ENCODE measurements around the gene DXO. TPM values are rescaled to one million over a fixed set of nuclear protein-coding genes. Genes with fewer than 3 reads are reported as not detected.
A peak's percentile ranks its signal among the peaks of the same experiment; 100 is the strongest.
"Not testable (repeated sequence)": the region's sequence is repeated elsewhere in the genome, so short reads cannot be mapped to it uniquely, and the experiment has no call there.

DXO gene
- total RNA-seq, 2 experiments from 2014 or later: 13.0 to 13.1 TPM

- intact Hi-C loops (cut with micrococcal nuclease): no loop called here
- POLR2A ChIA-PET: no interaction called here
These were observed 7.4 kb upstream of the DXO start for GRCh38 chr6:31979238-31979898.

GRCh38 chr6:31978831-31979230 is 6.9 kb upstream of the DXO start:
- Mint-ChIP-seq H3K27me3 (no peaks in the 10 kb centered on the region), H3K9me3 (no peaks in the 10 kb centered on the region), H3K27ac (peak overlapping the region; percentile 83), H3K36me3 (ENCODE audit: low read depth) (peaks cover 6% of the 10 kb centered on the region), H3K4me1 (ENCODE audit: low read depth) (peaks cover 18% of the 10 kb centered on the region), H3K4me3 (no peak overlapping the region)
- TF ChIP-seq CTCF (IDR thresholded peaks at IDR 0.05): no peak
- DNase-seq (no peak), ATAC-seq (no peak)
- intact Hi-C loops (cut with micrococcal nuclease): no loop called here
- POLR2A ChIA-PET: no interaction called here
- CTCF ChIA-PET: interaction anchor here (0.8 to 1.8 kb wide), 2 partner anchors 27 to 70 kb away, joined by 3 to 7 read pairs; no protein-coding TSS in a partner anchor

More at GRCh38 chr6:31979238-31979898, 7.4 kb upstream of the DXO start:
- no peaks in the 10 kb centered on the region for H3K9me3 Mint-ChIP-seq
- no peak overlapping the region for H3K4me3 Mint-ChIP-seq
- H3K36me3 Mint-ChIP-seq (ENCODE audit: low read depth): peaks cover 6% of the 10 kb centered on the region
- no peaks in the 10 kb centered on the region for H3K27me3 Mint-ChIP-seq
- TF ChIP-seq CTCF (IDR thresholded peaks at IDR 0.05): no peak
- CTCF ChIA-PET: interaction anchor here (0.8 to 1.8 kb wide), 2 partner anchors 27 to 69 kb away, joined by 3 to 7 read pairs; no protein-coding TSS in a partner anchor
- no peak for DNase-seq
- peak overlapping the region; percentile 83 for H3K27ac Mint-ChIP-seq
- peaks cover 15% of the 10 kb centered on the region for H3K4me1 Mint-ChIP-seq (ENCODE audit: low read depth)
- no peak for ATAC-seq

GRCh38 chr6:31977816-31978431 is 6.0 kb upstream of the DXO start:
- no peak for TF ChIP-seq CTCF (IDR thresholded peaks at IDR 0.05)
- H3K27me3 Mint-ChIP-seq: no peaks in the 10 kb centered on the region
- no peak for DNase-seq
- no peaks in the 10 kb centered on the region for H3K9me3 Mint-ChIP-seq
- ChIA-PET CTCF (interaction anchor here (1.8 kb wide), 1 partner anchor 26 kb away, joined by 7 read pairs; no protein-coding TSS in a partner anchor), POLR2A (interaction anchor here (0.8 kb wide), 1 partner anchor 19 kb away, joined by 3 read pairs; the partner anchor contains the start of genes NELFE and SKIC2)
- H3K36me3 Mint-ChIP-seq (ENCODE audit: low read depth): peaks cover 6% of the 10 kb centered on the region
- H3K4me3 Mint-ChIP-seq: no peak overlapping the region
- ATAC-seq: no peak
- intact Hi-C loops (cut with micrococcal nuclease): no loop called here
- H3K4me1 Mint-ChIP-seq (ENCODE audit: low read depth): peaks cover 27% of the 10 kb centered on the region
- no peak overlapping the region for H3K27ac Mint-ChIP-seq

GRCh38 chr6:31976065-31976464 is 4.1 kb upstream of the DXO start:
- intact Hi-C loops (cut with micrococcal nuclease): not testable (repeated sequence)
- POLR2A ChIA-PET: interaction anchor here (9.3 kb wide), 1 partner anchor 18 kb away, joined by 85 read pairs; the partner anchor contains the start of genes NELFE and SKIC2

GRCh38 chr6:31972709-31973350 is 892 bp upstream of the DXO start:
- DNase-seq (peak; percentile 63), ATAC-seq (no peak)
- peaks cover 33% of the 10 kb centered on the region for H3K4me1 Mint-ChIP-seq (ENCODE audit: low read depth)
- H3K27me3 Mint-ChIP-seq: peaks cover 2% of the 10 kb centered on the region
- H3K36me3 Mint-ChIP-seq (ENCODE audit: low read depth): peaks cover 18% of the 10 kb centered on the region
- POLR2A ChIA-PET: interaction anchor here (0.6 to 9.3 kb wide), 10 partner anchors 11 to 432 kb away, joined by 3 to 85 read pairs (median 4); partner anchors contain the start of genes BAG6, C6orf47, NELFE and SKIC2
- H3K4me3 Mint-ChIP-seq: peak overlapping the region; percentile 94
- intact Hi-C loops (cut with micrococcal nuclease): no loop called here
- CTCF ChIA-PET: interaction anchor here (1.0 to 2.9 kb wide), 2 partner anchors 21 to 75 kb away, joined by 4 to 16 read pairs; no protein-coding TSS in a partner anchor
- H3K27ac Mint-ChIP-seq: peak overlapping the region; percentile 99
- H3K9me3 Mint-ChIP-seq: no peaks in the 10 kb centered on the region
- TF ChIP-seq CTCF (IDR thresholded peaks at IDR 0.05): no peak

More at GRCh38 chr6:31976065-31976464, 4.1 kb upstream of the DXO start:
- H3K4me1 Mint-ChIP-seq (ENCODE audit: low read depth): peaks cover 32% of the 10 kb centered on the region
- H3K9me3 Mint-ChIP-seq; H3K4me3 Mint-ChIP-seq; H3K36me3 Mint-ChIP-seq (ENCODE audit: low read depth); H3K27me3 Mint-ChIP-seq; DNase-seq; CTCF ChIA-PET; ATAC-seq; H3K27ac Mint-ChIP-seq: not testable (repeated sequence)

Data from activated CD8-positive, alpha-beta T cell treated with anti-CD3 and anti-CD28 coated beads for 36 hours (primary cell).